ENCODE data around the gene PCCA. TPM values are rescaled to one million over a fixed set of nuclear protein-coding genes. Genes with fewer than 3 reads are reported as not detected.
"Not testable (repeated sequence)": the region's sequence is repeated elsewhere in the genome, so short reads cannot be mapped to it uniquely, and the experiment has no call there.

The PCCA gene
- total RNA-seq, 4 donors from 2014 or later = 29.5 to 55.5 (median 38.3) TPM

DNA sequence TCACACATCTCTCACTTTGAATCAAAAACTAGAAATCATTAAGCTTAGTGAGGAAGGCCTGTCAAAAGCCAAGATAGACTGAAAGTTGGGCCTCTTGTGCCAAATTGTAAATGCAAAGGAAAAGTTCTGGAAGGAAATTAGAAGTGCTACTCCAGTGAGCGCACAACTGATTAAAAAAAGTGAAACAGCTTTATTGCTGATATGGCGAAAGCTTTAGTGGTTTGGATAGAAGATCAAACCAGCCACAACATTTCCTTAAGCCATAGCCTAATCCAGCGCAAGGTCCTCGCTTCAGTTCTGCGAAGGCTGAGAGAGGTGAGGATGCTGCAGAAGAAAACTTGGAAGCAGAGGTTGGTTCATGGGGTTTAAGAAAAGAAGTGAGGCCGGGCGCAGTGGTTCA lies 7.6 kb downstream of the PCCA start:
- 95 to 96% methylated on average over 7 of the region's 7 CpGs for WGBS, 2 donors
- H3K4me1 ChIP-seq = peaks cover 0 to 25% (median 7%) of the 10 kb centered on the region in 4 donors

GRCh38 chr13:100097821-100098220 lies 8.9 kb downstream of the PCCA start:
- H3K4me3 ChIP-seq = no peak overlapping the region
- H3K9me3 ChIP-seq = peaks cover 0 to 3% (median 0%) of the 10 kb centered on the region in 4 donors
- WGBS, 2 donors = 92 to 93% methylated on average over 1 of the region's 1 CpG
- no peak overlapping the region for H3K27ac ChIP-seq
- no peak for DNase-seq (ENCODE audit: low spot score in 2 of 2)
- TF ChIP-seq POLR2A (IDR thresholded peaks at IDR 0.05) = no peak
- H3K36me3 ChIP-seq = peaks cover 0 to 5% (median 0%) of the 10 kb centered on the region in 3 donors
- no peaks in the 10 kb centered on the region for H3K27me3 ChIP-seq
- H3K4me1 ChIP-seq = peaks cover 0 to 31% (median 7%) of the 10 kb centered on the region in 4 donors

More for the DNA sequence above, 7.6 kb downstream of the PCCA start:
- peaks cover 0 to 5% (median 0%) of the 10 kb centered on the region in 3 donors for H3K36me3 ChIP-seq
- H3K27ac ChIP-seq = no peak overlapping the region
- H3K9me3 ChIP-seq = peaks cover 0 to 3% (median 0%) of the 10 kb centered on the region in 4 donors
- no peak for DNase-seq (ENCODE audit: low spot score in 2 of 2)
- no peak for TF ChIP-seq EP300 (IDR thresholded peaks at IDR 0.05)
- no peak for TF ChIP-seq POLR2A (IDR thresholded peaks at IDR 0.05)
- TF ChIP-seq, protein P1, sequence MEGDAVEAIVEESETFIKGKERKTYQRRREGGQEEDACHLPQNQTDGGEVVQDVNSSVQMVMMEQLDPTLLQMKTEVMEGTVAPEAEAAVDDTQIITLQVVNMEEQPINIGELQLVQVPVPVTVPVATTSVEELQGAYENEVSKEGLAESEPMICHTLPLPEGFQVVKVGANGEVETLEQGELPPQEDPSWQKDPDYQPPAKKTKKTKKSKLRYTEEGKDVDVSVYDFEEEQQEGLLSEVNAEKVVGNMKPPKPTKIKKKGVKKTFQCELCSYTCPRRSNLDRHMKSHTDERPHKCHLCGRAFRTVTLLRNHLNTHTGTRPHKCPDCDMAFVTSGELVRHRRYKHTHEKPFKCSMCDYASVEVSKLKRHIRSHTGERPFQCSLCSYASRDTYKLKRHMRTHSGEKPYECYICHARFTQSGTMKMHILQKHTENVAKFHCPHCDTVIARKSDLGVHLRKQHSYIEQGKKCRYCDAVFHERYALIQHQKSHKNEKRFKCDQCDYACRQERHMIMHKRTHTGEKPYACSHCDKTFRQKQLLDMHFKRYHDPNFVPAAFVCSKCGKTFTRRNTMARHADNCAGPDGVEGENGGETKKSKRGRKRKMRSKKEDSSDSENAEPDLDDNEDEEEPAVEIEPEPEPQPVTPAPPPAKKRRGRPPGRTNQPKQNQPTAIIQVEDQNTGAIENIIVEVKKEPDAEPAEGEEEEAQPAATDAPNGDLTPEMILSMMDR (IDR thresholded peaks at IDR 0.05) = no peak
- H3K27me3 ChIP-seq = no peaks in the 10 kb centered on the region
- H3K4me3 ChIP-seq = no peak overlapping the region

GRCh38 chr13:100098445-100099116 lies 9.7 kb downstream of the PCCA start:
- TF ChIP-seq, protein P1 (IDR thresholded peaks at IDR 0.05) = no peak
- no peak for TF ChIP-seq POLR2A (IDR thresholded peaks at IDR 0.05)
- no peak for TF ChIP-seq EP300 (IDR thresholded peaks at IDR 0.05)
- Histone ChIP-seq H3K27me3 (no peaks in the 10 kb centered on the region), H3K27ac (no peak overlapping the region), H3K4me3 (no peak overlapping the region), H3K36me3 (peaks cover 0 to 8% (median 0%) of the 10 kb centered on the region in 3 donors), H3K4me1 (peaks cover 0 to 31% (median 7%) of the 10 kb centered on the region in 4 donors), H3K9me3 (peaks cover 0 to 3% (median 0%) of the 10 kb centered on the region in 4 donors)
- no peak for DNase-seq (ENCODE audit: low spot score in 2 of 2)
- WGBS, 2 donors = 91 to 97% methylated on average over 6 of the region's 6 CpGs

DNA sequence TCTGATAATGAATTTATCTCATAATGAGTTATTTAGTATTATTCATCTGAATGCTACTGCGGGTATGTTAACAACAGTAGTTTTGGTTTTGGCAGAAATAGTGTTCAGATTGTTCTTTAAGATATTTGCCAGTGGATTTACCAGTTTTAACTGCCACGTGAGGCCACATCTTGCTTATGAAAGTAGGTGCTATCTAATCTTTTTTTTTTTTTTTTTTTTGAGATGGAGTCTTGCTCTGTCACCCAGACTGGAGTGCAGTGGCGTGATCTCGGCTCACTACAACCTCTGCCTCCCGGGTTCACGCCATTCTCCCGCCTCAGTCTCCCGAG lies 10.2 kb downstream of the PCCA start:
- Histone ChIP-seq H3K36me3 (peaks cover 0 to 13% (median 0%) of the 10 kb centered on the region in 3 donors), H3K4me1 (peaks cover 0 to 31% (median 7%) of the 10 kb centered on the region in 4 donors)
- H3K4me3 ChIP-seq; DNase-seq (ENCODE audit: low spot score in 2 of 2); H3K27ac ChIP-seq; H3K9me3 ChIP-seq; H3K27me3 ChIP-seq: not testable (repeated sequence)
- 94 to 95% methylated on average over 8 of the region's 8 CpGs for WGBS, 2 donors

GRCh38 chr13:100100115-100100879 lies 11.4 kb downstream of the PCCA start:
- TF ChIP-seq EP300 (IDR thresholded peaks at IDR 0.05) = peak in 1 of 2 donors; percentile 45
- TF ChIP-seq, protein P1 (IDR thresholded peaks at IDR 0.05) = no peak
- Histone ChIP-seq H3K4me1 (peaks cover 0 to 31% (median 7%) of the 10 kb centered on the region in 4 donors), H3K4me3 (no peak overlapping the region), H3K27me3 (no peaks in the 10 kb centered on the region), H3K9me3 (no peaks in the 10 kb centered on the region), H3K27ac (peak overlapping the region in 2 of 4 donors; percentile 2 to 40), H3K36me3 (peaks cover 0 to 16% (median 0%) of the 10 kb centered on the region in 3 donors)
- peak in 1 of 2 donors; percentile 21 for DNase-seq (ENCODE audit: low spot score in 2 of 2)
- WGBS, 2 donors = 33 to 38% methylated on average over 10 of the region's 10 CpGs

DNA sequence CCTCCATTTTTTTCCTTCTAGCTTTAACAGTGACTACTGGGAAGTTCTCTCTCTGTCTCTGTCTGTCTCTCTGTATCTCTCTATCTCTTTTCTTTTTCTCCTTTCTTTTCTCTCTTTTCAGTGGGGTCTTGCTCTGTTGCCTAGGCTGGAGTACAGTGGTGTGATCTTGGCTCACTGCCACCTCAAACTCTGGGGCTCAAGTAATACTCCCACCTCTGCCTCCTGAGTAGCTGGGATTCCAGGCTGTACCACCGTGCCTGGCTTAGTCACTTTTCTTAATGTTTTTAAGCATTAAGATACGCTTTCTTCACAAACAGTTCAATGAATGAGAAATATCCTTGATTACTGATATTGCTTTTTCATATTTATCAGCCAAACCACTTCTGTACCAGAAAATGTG lies 13.1 kb downstream of the PCCA start:
- 76 to 87% methylated on average over 2 of the region's 2 CpGs for WGBS, 2 donors
- TF ChIP-seq EP300 (IDR thresholded peaks at IDR 0.05) (no peak), POLR2A (IDR thresholded peaks at IDR 0.05) (no peak)
- TF ChIP-seq, protein P1 (IDR thresholded peaks at IDR 0.05) = no peak
- Histone ChIP-seq H3K9me3 (no peaks in the 10 kb centered on the region), H3K27ac (no peak overlapping the region), H3K4me3 (no peak overlapping the region), H3K4me1 (peaks cover 0 to 31% (median 7%) of the 10 kb centered on the region in 4 donors), H3K27me3 (no peaks in the 10 kb centered on the region), H3K36me3 (peaks cover 0 to 16% (median 0%) of the 10 kb centered on the region in 3 donors)
- DNase-seq (ENCODE audit: low spot score in 2 of 2) = no peak

Data from tibial nerve (tissue), 4 donors.